T-helper 1 cell treated with Interleukin-12 subunit alpha and Interleukin-12 subunit beta and Interleukin-4 antibody, amounts not matched to agents 30 μg/mL and 1 μg/mL, for 36 hours (primary cell): Measurements from ENCODE around the gene EPS15.
"Not testable (repeated sequence)": the region's sequence is repeated elsewhere in the genome, so short reads cannot be mapped to it uniquely, and the experiment has no call there.

Source experiments
- H3K27ac Mint-ChIP-seq: one replicate; pipeline ENCODE4 v1.8.0; 2021; ENCODE audit warnings: mild to moderate bottlenecking, mixed read lengths
- H3K27me3 Mint-ChIP-seq: one replicate; pipeline ENCODE4 v1.8.0; 2021; ENCODE audit warnings: low read depth, mixed read lengths
- H3K36me3 Mint-ChIP-seq: one replicate; pipeline ENCODE4 v1.8.0; 2021; ENCODE audit warnings: low read depth, mixed read lengths
- H3K4me1 Mint-ChIP-seq: one replicate; pipeline ENCODE4 v1.8.0; 2021; ENCODE audit warnings: low read depth, mixed read lengths
- H3K4me3 Mint-ChIP-seq: one replicate; pipeline ENCODE4 v1.8.0; 2021; ENCODE audit warnings: mild to moderate bottlenecking, moderate library complexity, mixed read lengths
- H3K9me3 Mint-ChIP-seq: one replicate; pipeline ENCODE4 v1.8.0; 2021; ENCODE audit warnings: mixed read lengths

The EPS15 gene

DNA sequence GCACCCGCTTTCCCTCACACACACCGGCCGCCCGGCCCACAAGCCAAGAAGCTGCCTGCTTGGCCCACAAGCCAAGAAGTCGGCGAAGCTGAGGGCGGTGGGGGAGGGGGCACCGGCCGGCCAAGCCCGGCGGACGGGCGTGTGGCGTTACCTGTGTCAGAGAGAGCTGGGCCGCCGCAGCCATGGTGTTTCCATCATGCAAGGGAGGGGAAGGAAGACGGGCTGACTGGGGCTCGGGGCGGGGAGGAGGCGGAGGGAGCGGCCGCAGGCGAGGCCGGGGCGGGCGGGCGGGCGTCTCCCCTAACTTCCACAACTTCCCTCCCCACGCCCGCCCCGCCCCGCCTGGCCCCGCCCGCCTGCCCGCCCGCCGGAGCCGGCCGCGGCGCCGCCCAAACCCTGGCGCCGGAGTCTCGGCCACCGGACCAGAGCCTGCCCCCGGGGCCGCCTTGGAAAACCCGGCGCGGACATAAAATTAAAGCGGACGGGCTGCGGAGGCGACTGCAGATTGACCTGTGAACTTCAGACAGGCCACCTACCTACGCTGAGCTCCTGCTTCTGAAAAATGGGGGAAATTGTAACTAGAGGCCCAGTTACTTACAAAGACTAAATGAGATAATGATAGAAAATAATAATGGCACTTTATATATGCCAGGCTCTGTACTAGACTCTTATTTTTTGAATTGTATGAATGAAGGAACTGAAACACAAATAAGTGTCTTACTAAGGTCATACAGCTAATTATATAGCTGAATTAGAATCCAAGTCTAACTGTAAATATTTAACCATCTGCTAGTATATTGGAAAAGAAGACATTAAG, at the start of gene EPS15:
Gene EPS15 (minus strand): TSS at position 219 of the 817 bp plus-strand sequence. CDS start 35 bp downstream, at position 184.
- Mint-ChIP-seq H3K9me3 (no peaks in the 10 kb centered on the region), H3K4me1 (peaks cover 48% of the 10 kb centered on the region), H3K27me3 (no peaks in the 10 kb centered on the region), H3K36me3 (peaks cover 3% of the 10 kb centered on the region), H3K4me3 (peak within 1 kb of the TSS; percentile 92), H3K27ac (peak within 1 kb of the TSS; percentile 90)

DNA sequence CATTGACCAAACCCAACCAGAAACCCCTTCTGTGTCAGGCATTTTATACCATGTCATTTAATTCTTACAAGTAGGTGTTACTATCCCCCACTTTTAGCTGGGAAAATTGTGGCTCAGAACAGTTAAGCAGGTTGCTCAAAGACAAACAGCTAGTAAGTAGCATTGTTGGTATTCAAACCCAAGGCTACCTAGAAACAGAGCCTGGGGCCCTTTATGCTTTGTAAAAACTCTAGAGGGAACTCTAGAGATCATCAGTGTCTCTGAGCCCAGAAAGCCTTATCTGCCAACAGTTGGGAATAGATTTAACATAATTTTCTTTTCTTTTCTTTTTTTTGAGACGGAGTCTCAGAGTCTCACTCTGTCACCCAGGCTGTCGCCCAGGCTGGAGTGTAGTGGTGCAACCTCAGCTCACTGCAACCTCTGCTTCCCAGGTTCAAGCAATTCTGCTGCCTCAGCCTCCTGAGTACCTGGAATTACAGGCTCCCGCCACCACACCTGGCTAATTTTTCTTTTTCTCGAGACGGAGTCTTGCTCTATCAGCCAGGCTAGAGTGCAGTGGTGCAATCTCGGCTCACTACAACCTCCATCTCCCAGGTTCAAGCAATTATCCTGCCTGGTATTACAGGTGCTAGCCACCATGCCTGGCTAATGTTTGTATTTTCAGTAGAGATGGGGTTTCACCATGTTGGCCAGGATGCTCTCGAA, 49.3 kb upstream of the EPS15 start:
- Mint-ChIP-seq H3K27me3 (no peaks in the 10 kb centered on the region), H3K4me1 (peaks cover 39% of the 10 kb centered on the region), H3K9me3 (no peaks in the 10 kb centered on the region), H3K4me3 (no peak overlapping the region), H3K36me3 (peaks cover 2% of the 10 kb centered on the region), H3K27ac (peak overlapping the region; percentile 94)

DNA sequence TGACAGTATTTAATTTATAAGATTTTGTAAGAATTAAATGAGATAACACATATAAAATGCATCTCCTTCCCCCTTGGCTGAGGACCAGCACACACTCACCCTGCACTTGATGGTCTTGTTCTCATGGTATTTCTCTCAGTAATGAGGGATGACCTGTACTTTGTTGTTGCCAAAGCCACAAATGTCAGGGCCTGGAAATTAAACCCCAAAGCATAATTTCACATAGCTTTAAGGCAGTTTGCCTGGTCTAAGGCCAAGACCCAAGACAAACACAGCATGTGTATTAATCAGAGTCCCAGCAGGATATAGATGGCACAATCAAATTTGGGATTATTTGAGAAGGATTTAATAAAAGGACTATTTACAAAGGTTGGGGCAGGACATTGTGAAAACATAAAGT, 48.6 kb upstream of the EPS15 start:
- H3K36me3 Mint-ChIP-seq, result peaks cover 2% of the 10 kb centered on the region
- no peak overlapping the region for H3K27ac Mint-ChIP-seq
- peaks cover 41% of the 10 kb centered on the region for H3K4me1 Mint-ChIP-seq
- no peaks in the 10 kb centered on the region for H3K9me3 Mint-ChIP-seq
- no peaks in the 10 kb centered on the region for H3K27me3 Mint-ChIP-seq
- H3K4me3 Mint-ChIP-seq, result no peak overlapping the region

DNA sequence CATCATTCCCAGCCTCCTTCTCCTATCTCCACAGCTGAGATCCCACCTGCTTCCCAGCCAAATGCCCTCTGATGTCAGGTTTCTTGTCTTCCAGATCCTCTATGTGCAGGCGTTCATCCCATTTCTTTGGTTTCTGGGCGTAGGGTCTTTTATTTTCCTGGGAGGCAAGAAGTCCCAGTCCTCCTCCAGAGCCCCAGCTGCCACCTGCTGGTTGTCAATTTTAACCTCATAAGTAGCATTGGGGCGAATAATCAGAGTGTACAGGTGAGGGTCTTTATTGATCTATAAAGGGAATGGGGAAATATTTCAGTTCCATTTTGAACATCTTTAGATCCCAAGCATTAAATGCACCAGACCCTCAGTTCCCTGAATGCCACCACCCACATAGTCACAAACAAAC, 47.2 kb upstream of the EPS15 start:
- Mint-ChIP-seq H3K36me3 (peaks cover 2% of the 10 kb centered on the region), H3K9me3 (no peaks in the 10 kb centered on the region), H3K27ac (no peak overlapping the region), H3K4me3 (no peak overlapping the region), H3K27me3 (no peaks in the 10 kb centered on the region), H3K4me1 (peaks cover 33% of the 10 kb centered on the region)

DNA sequence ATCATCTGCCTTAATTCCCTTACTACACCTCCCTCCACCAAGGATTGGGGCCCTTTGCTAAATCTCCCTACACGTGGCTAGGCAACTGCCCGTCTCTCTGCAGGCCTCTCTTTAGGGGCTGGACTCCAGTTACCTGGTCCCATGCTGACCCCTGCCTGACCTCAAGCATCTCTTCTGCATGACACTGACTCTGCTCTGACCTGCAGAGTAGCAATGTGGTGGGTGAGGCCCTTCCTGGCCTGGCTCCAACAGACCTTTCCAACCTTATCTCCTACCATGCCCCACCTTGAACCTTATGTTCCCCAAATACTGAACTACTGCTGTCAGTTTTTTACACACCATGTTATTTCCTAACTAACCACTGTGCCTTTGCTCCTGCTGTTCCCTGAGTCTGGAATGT, 45.9 kb upstream of the EPS15 start:
- H3K9me3 Mint-ChIP-seq, result no peaks in the 10 kb centered on the region
- no peak overlapping the region for H3K4me3 Mint-ChIP-seq
- H3K27ac Mint-ChIP-seq, result no peak overlapping the region
- H3K36me3 Mint-ChIP-seq, result no peaks in the 10 kb centered on the region
- no peaks in the 10 kb centered on the region for H3K27me3 Mint-ChIP-seq
- H3K4me1 Mint-ChIP-seq, result peaks cover 22% of the 10 kb centered on the region

DNA sequence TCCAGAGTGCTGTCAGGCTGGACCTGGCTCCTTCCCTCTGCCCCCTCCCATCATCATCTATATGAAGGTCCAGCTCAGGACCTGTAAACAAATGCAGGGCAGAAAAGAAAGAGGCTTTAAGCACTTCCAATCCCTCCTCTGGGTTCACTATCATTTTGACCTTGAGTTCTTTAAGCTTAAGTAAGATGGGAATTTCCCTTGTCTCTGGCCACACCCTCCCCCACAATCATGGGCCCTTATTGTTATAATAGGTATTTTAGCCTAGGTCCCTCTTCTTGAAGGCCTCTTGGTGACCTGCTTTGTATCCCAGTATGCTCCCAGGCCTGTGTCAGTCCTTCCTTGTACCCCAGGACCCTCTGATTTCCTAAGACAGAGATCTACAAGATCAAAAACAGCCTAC, 45.1 kb upstream of the EPS15 start:
- H3K36me3 Mint-ChIP-seq, result no peaks in the 10 kb centered on the region
- no peak overlapping the region for H3K27ac Mint-ChIP-seq
- H3K9me3 Mint-ChIP-seq, result no peaks in the 10 kb centered on the region
- no peak overlapping the region for H3K4me3 Mint-ChIP-seq
- peaks cover 13% of the 10 kb centered on the region for H3K4me1 Mint-ChIP-seq
- no peaks in the 10 kb centered on the region for H3K27me3 Mint-ChIP-seq

DNA sequence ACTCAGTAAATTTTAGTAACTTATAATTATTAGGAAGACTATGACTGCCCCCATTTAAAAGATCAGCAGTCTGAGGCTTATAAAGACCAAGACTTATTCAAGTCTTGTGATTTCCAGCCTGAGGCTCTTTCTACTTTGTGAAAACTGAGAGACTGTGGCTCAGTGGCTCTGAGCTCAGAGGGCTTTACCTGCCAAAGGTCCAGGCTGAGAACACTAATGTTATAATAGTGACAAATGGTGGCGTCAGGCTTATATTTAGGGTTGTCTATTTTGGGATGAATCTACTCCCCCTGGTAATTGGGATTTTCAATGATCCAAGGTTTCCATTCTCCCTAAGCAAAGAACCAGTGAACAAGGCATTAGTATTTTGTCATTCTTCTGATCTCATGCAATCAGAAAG, 42.6 kb upstream of the EPS15 start:
- H3K27me3 Mint-ChIP-seq, result no peaks in the 10 kb centered on the region
- H3K27ac Mint-ChIP-seq, result no peak overlapping the region
- H3K36me3 Mint-ChIP-seq, result no peaks in the 10 kb centered on the region
- no peak overlapping the region for H3K4me3 Mint-ChIP-seq
- H3K4me1 Mint-ChIP-seq, result peaks cover 10% of the 10 kb centered on the region
- H3K9me3 Mint-ChIP-seq, result no peaks in the 10 kb centered on the region

DNA sequence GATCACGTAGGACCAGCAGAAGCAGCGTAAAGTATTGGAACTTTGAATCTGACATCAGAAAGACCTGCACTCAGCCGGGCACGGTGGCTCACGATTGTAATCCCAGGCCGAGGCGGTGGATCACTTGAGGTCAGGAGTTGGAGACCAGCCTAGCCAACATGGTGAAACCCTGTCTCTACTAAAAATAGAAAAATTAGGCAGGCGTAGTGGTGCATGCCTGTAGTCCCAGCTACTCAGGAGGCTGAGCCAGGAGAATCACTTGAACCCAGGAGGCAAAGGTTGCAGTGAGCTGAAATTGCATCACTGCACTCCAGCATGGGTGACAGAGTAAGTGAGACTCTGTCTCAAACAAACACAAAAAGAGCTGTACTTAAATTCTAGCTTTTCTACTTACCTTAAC, 41.8 kb upstream of the EPS15 start:
- not testable (repeated sequence) for H3K9me3 Mint-ChIP-seq, H3K27me3 Mint-ChIP-seq, H3K4me3 Mint-ChIP-seq, H3K27ac Mint-ChIP-seq, H3K36me3 Mint-ChIP-seq, H3K4me1 Mint-ChIP-seq

DNA sequence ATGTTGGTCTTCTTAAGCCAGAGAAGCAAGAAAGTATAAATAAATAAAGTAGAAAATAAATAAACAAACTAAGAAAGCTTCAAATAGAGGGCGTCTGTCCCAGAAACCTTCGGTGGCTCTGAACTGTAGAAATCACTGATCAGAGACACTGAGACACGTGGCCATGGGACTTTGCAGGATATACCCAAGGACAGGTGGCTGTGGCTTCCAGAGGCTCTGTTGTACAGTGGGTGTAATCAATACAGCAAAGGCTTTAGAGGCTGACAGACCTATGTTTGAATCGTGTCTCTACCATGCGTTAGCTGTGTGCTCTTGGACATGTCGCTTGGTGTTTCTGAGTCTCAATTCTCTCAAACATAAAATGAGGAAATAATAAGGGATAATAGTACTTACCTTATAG, 41.0 kb upstream of the EPS15 start:
- Mint-ChIP-seq H3K36me3 (no peaks in the 10 kb centered on the region), H3K9me3 (no peaks in the 10 kb centered on the region), H3K4me1 (peaks cover 10% of the 10 kb centered on the region), H3K4me3 (no peak overlapping the region), H3K27ac (no peak overlapping the region), H3K27me3 (no peaks in the 10 kb centered on the region)

DNA sequence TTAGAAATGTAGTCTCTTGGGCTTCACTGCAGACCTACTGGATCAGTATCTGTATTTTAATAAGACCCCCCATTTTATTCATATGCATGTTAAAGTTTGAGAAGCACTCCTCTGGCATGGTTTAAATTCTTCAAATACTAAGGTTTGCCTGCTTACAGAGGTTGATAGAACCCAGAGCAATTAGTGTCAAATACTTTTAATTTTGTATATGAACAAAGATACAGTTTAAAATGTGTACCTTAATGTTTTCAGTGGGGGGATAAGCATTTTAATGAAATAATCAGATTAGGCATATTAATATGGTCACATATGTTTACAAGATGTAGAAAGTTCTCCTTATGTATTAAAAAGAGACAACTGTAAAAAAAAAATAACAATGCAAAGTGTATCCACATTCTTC, 40.4 kb upstream of the EPS15 start:
- Mint-ChIP-seq H3K9me3 (no peaks in the 10 kb centered on the region), H3K27ac (no peak overlapping the region), H3K4me3 (no peak overlapping the region), H3K36me3 (no peaks in the 10 kb centered on the region), H3K27me3 (no peaks in the 10 kb centered on the region), H3K4me1 (peaks cover 10% of the 10 kb centered on the region)

DNA sequence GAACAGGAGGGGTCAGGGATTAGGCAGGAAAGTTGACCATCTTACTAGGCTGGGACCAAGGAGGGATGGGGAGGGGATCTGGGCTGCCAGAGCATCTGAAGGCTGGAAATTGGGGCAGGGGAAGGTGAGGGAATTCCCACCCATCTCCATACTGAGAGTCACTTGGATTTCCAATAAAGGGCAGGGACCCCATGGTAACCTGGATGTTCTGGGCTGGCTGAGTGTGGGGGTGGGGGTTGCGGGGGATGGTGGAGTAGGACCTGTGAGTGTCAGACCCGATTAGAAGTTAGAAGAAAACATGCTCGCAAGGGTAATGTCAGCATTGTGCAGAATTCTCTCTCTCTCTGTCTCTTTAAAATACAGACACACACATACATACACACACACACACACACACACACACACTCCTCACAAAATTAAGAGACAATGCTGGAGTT, 40.0 kb upstream of the EPS15 start:
- H3K36me3 Mint-ChIP-seq, result no peaks in the 10 kb centered on the region
- H3K4me1 Mint-ChIP-seq, result peaks cover 10% of the 10 kb centered on the region
- no peak overlapping the region for H3K27ac Mint-ChIP-seq
- H3K4me3 Mint-ChIP-seq, result no peak overlapping the region
- H3K9me3 Mint-ChIP-seq, result no peaks in the 10 kb centered on the region
- H3K27me3 Mint-ChIP-seq, result no peaks in the 10 kb centered on the region

DNA sequence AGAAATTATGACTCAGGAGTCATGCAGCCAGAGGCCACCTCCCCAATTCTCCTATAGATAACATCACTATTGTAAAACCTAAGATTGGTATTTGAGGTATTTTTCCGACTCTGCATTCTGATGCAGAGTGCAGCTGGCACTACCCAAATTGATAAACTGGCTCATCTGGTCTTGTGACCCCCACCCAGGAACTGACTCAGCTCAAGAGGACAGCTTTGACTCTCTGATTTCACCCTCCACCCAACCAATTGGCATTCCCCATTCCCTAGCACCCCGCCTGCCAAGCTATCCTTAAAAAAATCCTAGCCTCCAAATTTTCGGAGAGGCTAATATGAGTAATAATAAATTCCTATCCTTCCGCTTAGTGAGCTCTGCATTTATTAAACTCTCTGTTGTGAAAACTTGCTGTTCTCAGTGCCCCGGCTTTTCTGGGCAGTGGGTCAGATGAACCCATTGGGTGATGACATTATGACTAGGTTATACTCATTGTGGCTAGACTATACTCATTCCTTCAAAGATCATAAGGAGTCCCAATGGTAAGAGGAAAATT, 39.4 kb upstream of the EPS15 start:
- Mint-ChIP-seq H3K4me1 (peaks cover 10% of the 10 kb centered on the region), H3K4me3 (no peak overlapping the region), H3K36me3 (no peaks in the 10 kb centered on the region), H3K27ac (no peak overlapping the region), H3K27me3 (no peaks in the 10 kb centered on the region), H3K9me3 (no peaks in the 10 kb centered on the region)

DNA sequence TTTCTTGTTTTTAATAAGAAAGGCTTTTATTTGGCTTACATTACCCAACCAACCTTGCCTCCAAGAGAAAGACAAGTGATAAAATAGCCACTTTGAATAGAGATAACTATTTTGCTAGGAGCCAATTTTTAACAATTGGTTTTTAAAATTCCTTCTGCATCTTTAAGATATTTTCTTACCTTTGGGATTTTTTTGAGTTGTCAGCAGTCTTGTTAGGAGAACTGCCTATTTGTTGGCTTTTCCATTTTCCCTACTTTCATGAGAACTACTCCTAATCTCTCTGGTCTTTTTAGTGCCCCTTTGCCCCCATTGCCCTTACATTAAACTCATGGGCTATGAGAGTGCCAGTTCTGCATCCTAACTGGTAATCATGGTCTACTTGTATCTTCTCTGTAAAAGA, 38.1 kb upstream of the EPS15 start:
- Mint-ChIP-seq H3K4me1 (peaks cover 7% of the 10 kb centered on the region), H3K4me3 (no peak overlapping the region), H3K27ac (no peak overlapping the region), H3K9me3 (peaks cover 3% of the 10 kb centered on the region), H3K27me3 (no peaks in the 10 kb centered on the region), H3K36me3 (no peaks in the 10 kb centered on the region)

DNA sequence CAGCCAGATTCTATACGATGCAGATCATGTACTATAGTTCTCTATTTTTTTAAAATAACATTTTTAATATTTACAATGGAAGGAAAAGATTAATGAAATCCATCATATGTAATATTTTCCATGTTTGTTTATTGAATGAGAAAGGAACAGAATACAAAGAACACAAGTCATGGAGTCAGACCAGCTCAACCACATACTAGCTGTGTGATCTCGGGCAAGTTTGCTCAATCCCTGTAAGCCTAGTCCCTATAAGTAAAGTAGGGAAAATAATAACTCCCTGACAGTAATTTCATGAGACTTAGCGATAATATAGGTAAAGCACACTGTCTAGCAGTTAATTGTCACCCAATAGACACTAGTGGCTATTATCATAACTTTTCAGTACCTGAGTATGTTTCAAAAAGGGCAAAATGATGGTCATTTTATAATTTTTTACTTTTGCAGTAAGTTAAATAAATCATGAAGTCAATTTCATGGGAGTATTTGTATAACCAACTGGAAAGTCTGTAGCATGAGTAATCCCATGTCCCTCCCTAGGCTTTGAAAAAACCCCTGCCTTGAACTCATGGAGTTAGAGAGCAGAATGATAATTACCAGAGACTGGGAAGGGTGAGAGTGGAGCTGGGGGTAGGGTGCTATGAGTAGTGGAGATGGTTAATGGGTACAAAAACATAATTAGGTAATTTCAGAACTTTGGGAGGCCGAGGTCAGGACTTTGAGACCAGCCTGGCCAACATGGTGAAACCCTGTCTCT, 37.0 kb upstream of the EPS15 start:
- H3K27me3 Mint-ChIP-seq, result no peaks in the 10 kb centered on the region
- H3K27ac Mint-ChIP-seq, result no peak overlapping the region
- H3K4me1 Mint-ChIP-seq, result peaks cover 12% of the 10 kb centered on the region
- peaks cover 8% of the 10 kb centered on the region for H3K9me3 Mint-ChIP-seq
- no peaks in the 10 kb centered on the region for H3K36me3 Mint-ChIP-seq
- H3K4me3 Mint-ChIP-seq, result no peak overlapping the region
